ENCODE measurements around the gene HDHD5.

DNA sequence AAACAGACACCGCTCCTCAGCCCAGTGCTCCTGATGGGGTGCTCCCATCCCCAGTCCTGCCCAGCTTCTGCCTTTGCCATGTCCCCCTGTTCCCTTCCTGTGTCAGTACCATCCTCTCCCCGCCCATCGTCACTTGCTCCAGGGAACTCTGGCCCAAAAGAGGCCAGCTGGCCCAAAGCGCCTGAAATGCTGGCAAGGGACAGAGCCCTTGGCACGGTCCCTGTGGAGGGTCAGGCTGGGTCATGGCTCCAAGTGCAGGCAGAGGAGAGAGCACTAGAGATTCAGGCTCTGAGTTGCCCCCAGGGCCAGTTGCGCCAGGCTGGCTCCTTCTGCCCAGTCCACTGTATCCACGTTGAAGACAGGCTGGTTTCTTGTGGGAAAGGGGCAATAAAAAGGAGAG lies 8.4 kb upstream of the HDHD5 start:
- TF ChIP-seq, protein P1, sequence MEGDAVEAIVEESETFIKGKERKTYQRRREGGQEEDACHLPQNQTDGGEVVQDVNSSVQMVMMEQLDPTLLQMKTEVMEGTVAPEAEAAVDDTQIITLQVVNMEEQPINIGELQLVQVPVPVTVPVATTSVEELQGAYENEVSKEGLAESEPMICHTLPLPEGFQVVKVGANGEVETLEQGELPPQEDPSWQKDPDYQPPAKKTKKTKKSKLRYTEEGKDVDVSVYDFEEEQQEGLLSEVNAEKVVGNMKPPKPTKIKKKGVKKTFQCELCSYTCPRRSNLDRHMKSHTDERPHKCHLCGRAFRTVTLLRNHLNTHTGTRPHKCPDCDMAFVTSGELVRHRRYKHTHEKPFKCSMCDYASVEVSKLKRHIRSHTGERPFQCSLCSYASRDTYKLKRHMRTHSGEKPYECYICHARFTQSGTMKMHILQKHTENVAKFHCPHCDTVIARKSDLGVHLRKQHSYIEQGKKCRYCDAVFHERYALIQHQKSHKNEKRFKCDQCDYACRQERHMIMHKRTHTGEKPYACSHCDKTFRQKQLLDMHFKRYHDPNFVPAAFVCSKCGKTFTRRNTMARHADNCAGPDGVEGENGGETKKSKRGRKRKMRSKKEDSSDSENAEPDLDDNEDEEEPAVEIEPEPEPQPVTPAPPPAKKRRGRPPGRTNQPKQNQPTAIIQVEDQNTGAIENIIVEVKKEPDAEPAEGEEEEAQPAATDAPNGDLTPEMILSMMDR (IDR thresholded peaks at IDR 0.05): no peak
- no peak for TF ChIP-seq POLR2A (IDR thresholded peaks at IDR 0.05)
